Measurements from ENCODE around the gene IL36RN.

The IL36RN gene

GRCh38 chr2:113083296-113083695 lies 24.3 kb downstream of the IL36RN start:
- Histone ChIP-seq H3K9me3 (ENCODE audit: control insufficient read depth, low read length) (no peaks in the 10 kb centered on the region), H3K27ac (no peak overlapping the region), H3K36me3 (ENCODE audit: control insufficient read depth, insufficient read depth, low read length) (no peaks in the 10 kb centered on the region), H3K4me1 (no peaks in the 10 kb centered on the region), H3K4me2 (ENCODE audit: low read length) (no peak overlapping the region), H3K27me3 (ENCODE audit: control insufficient read depth, insufficient read depth, low read length) (no peaks in the 10 kb centered on the region), H3K79me2 (no peaks in the 10 kb centered on the region), H2AFZ (no peak overlapping the region), H3K4me3 (ENCODE audit: low read depth, low read length) (no peak overlapping the region), H3K9ac (no peak overlapping the region)
- TF ChIP-seq CTCF (IDR thresholded peaks at IDR 0.05), result no peak

GRCh38 chr2:113084249-113085000 lies 25.4 kb downstream of the IL36RN start:
- no peaks in the 10 kb centered on the region for H3K4me1 ChIP-seq
- no peak overlapping the region for H3K9ac ChIP-seq
- no peaks in the 10 kb centered on the region for H3K79me2 ChIP-seq
- no peak overlapping the region for H3K27ac ChIP-seq
- no peaks in the 10 kb centered on the region for H3K36me3 ChIP-seq (ENCODE audit: control insufficient read depth, insufficient read depth, low read length)
- no peak overlapping the region for H3K4me3 ChIP-seq (ENCODE audit: low read depth, low read length)
- no peaks in the 10 kb centered on the region for H3K27me3 ChIP-seq (ENCODE audit: control insufficient read depth, insufficient read depth, low read length)
- H2AFZ ChIP-seq, result no peak overlapping the region
- H3K9me3 ChIP-seq (ENCODE audit: control insufficient read depth, low read length), result no peaks in the 10 kb centered on the region
- TF ChIP-seq CTCF (IDR thresholded peaks at IDR 0.05), result peak; percentile 12
- H3K4me2 ChIP-seq (ENCODE audit: low read length), result no peak overlapping the region

GRCh38 chr2:113085542-113085941 lies 26.5 kb downstream of the IL36RN start:
- Histone ChIP-seq H3K4me1 (no peaks in the 10 kb centered on the region), H3K4me2 (ENCODE audit: low read length) (no peak overlapping the region), H3K79me2 (no peaks in the 10 kb centered on the region), H3K36me3 (ENCODE audit: control insufficient read depth, insufficient read depth, low read length) (no peaks in the 10 kb centered on the region), H3K27me3 (ENCODE audit: control insufficient read depth, insufficient read depth, low read length) (no peaks in the 10 kb centered on the region), H3K9ac (no peak overlapping the region), H2AFZ (no peak overlapping the region), H3K4me3 (ENCODE audit: low read depth, low read length) (no peak overlapping the region), H3K9me3 (ENCODE audit: control insufficient read depth, low read length) (no peaks in the 10 kb centered on the region), H3K27ac (no peak overlapping the region)
- no peak for TF ChIP-seq CTCF (IDR thresholded peaks at IDR 0.05)

- Histone ChIP-seq H3K9ac (no peak overlapping the region), H3K79me2 (no peaks in the 10 kb centered on the region), H3K4me1 (no peaks in the 10 kb centered on the region), H3K9me3 (ENCODE audit: control insufficient read depth, low read length) (no peaks in the 10 kb centered on the region), H3K4me2 (ENCODE audit: low read length) (no peak overlapping the region), H3K36me3 (ENCODE audit: control insufficient read depth, insufficient read depth, low read length) (no peaks in the 10 kb centered on the region), H3K4me3 (ENCODE audit: low read depth, low read length) (no peak overlapping the region), H3K27me3 (ENCODE audit: control insufficient read depth, insufficient read depth, low read length) (no peaks in the 10 kb centered on the region), H2AFZ (no peak overlapping the region), H3K27ac (no peak overlapping the region)
- no peak for TF ChIP-seq CTCF (IDR thresholded peaks at IDR 0.05)
Observed at GRCh38 chr2:113088213-113088992, 29.4 kb downstream of the IL36RN start.
